Activated CD8-positive, alpha-beta memory T cell treated with anti-CD3 and anti-CD28 coated beads for 48 hours (primary cell): ENCODE results near the gene SPSB3.

Experiments
- DNase-seq, 3 experiments: peaks; one replicate each; pipeline ENCODE4 v3.0.0-alpha.2; 2020; ENCODE audit warnings: low read depth in 2 of 3, low spot score in 2 of 3

Gene SPSB3

DNA sequence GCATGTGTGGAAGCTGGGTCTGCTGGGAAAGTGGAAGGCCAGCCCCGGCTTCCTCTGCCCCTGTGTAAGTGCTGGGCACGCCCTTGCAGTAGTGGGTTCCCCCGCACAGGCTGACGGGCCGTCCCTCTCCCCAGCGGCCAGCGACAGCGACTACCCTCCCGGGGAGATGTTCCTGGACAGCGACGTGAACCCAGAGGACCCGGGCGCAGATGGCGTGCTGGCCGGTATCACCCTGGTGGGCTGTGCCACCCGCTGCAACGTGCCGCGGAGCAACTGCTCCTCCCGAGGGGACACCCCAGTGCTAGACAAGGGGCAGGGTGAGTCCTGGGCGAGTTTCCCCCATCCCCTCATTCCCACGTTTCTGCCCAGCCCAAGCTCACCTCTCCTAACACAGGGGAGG, 16.5 kb downstream of the SPSB3 start:
- DNase-seq: no peak

DNA sequence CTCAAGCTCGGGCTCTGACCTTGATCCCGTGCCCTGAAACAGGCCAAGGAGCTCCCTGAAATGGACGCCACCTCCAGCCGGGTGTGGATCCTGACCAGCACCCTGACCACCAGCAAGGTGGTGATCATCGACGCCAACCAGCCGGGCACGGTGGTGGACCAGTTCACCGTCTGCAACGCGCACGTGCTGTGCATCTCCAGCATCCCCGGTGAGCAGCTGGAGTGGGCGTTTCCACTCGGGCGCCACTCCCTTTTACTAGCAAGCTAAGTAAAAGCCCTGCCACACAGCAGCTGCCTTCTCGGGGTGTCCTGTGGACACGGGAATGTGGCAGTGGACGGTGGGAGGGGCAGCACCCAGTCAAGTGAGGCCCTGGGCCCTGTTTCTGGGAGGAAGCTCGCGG, 17.4 kb downstream of the SPSB3 start:
- no peak for DNase-seq

DNA sequence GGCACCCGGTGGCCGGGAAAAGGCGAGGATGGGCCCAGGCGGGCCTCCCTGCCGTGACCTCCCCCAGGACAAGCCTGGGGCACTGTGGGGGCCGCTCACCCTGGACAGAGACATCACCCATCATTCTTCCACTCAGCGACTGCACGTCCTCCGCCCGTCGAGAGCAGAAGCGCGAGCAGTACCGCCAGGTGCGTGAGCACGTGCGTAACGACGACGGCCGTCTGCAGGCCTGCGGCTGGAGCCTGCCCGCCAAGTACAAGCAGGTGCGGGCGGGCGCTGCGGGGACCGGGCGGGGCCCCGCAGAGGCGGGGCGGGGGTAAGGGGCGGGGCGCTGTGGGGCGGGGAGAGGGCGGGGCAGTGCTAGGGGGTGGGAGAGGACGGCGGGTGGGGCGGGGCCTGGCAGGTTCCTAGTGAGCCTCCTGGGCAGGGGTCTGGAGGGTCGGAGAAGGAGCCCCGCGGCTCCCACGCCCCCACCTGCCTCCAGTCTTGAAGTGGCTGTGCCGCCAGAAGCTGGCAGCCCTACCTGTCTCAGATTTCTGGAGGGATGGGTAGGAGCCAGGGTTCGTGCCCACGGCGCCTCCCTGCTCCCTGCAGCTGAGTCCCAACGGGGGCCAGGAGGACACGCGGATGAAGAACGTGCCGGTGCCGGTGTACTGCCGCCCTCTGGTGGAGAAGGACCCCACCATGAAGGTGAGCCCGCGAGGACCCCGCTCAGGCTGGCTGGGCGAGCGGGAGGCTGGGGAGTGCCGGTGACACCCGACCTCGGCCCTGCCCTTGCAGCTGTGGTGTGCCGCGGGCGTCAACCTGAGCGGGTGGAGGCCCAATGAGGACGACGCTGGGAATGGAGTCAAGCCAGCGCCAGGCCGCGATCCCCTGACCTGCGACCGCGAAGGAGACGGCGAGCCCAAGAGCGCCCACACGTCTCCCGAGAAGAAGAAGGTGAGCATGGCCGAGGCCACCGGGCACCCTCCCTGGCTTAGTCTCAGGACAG, 18.6 kb downstream of the SPSB3 start:
- no peak for DNase-seq

DNA sequence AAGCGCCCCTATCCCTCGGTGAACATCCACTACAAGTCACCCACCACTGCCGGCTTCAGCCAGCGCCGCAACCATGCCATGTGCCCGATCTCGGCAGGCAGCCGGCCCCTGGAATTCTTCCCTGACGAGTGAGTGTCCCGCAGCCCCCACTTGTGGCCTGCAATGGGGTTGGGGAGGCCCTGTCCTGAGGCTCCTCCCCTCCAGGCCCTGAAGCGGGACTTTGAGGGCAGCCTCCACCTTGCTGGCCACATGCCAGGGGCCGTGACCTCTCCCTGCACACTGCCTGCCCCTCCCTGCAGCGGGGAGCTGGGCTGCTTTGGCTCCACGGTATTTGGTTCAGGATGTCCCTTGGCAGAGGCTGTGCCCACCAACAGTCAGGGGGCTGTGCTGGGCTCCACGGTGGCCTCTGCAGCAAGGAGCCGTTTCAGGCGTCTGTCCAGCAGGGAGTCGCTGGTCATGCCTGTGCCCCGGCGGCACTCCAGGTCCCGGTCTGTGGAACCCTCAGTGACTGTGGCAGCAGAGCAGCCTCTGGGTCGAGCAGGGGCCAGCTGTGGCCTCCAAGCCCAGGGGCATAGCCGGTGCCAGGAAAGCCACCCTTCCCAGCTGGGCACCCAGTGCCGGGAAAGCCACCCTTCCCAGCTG, 19.4 kb downstream of the SPSB3 start:
- no peak for DNase-seq

DNA sequence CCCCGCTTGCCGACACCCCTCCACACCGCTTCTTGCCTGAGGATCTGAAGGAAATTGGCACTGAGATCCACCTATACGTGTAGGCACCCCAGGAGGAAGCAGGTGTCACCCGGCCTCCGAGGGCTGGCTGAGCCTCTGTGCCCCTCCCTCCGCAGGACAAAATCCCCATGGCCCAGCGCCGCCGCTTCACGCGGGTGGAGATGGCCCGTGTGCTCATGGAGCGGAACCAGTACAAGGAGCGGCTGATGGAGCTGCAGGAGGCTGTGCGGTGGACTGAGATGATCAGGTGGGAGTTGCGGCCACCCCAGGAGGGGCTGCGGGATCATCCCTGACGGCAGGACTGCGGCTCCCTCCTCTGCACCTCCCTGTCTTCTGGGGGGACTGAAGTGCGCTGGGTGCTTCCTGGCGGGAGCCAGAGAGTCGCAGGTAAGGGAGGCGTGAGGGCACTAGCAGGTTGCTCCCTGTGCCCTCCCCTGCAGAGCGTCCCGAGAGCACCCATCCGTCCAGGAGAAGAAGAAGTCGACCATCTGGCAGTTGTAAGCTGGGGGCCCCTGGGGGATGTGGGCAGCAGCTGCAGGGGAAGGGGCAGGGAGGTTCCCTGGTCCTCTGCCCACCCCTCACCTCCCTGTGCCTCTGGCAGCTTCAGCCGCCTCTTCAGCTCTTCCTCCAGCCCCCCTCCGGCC, 20.0 kb downstream of the SPSB3 start:
- DNase-seq: no peak

DNA sequence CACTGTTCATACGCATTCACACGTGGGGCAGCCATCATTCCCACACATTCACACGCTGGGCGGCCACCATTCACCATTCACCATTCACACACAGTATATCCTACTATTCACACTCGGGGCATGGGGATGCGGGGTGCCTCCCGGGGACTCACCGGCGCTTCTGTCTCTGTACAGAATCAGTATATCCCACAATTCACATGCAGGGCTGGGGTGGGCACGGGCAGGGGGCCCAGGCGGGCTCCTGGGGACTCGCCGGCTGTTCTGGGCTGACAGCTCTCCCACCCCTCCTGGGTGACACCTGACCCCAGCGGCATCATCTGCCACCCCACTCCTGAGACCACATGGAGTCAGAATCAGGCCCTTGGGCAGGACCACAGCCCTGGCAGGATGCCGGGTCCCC, 20.6 kb downstream of the SPSB3 start:
- no peak for DNase-seq

DNA sequence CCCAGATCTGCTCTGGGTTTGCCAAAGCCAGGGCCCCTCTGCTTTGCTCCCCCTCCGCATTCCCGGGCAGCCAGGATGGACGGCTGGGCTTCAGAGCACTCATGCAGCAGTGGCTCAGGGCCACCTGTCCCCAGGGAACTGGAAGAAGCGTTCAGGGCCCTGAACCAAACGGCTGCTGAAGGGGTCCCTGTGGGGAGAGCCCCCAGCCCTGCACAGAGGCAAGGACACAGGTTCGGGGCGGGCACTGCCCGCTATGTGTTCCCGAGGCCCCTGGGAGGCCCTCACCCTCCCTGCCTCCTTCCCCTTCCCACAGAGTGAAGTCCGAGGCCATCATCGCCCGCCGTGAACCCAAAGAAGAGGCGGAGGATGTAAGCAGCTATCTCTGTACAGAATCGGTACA, 21.5 kb downstream of the SPSB3 start:
- DNase-seq: no peak

DNA sequence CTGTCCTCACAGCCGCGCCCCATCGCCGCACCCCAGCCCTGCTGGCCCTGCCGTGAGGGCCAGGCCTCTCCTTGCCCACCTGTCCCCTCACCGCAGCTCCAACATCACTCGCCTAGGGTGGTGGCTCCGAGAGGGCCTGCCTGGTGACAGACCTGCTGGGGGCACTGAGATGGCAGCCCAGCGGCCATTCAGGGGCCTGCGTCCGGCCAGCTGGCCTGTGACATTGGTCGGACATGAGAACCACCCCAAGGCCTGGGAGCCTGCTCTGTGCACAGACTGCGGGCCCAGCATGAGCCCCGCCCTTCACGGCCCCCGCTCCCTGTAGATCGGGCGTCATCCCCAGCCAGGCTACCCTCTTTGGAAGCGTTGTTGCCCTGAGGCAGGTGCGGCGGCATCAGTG, 22.9 kb downstream of the SPSB3 start:
- no peak for DNase-seq

DNA sequence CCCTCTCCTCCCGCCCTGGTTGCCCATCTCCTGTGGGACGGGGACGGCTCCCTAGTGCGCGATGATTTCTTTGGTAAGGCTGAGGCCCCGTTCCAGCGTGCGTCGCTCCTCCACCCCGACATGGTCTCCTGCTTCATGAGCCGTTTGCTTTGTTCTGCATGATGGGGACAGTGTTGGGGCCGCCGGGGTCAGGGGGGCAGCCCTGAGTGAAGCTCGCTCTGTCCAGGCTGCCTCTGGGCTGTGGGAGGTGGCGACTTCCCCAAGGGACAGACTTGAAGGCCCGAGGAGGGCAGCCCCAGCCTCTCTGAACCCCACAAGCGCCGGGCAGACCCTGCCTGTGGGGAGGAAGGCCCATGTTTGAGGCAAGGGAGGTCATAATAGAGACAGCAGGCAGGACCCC, 23.4 kb downstream of the SPSB3 start:
- DNase-seq: no peak

DNA sequence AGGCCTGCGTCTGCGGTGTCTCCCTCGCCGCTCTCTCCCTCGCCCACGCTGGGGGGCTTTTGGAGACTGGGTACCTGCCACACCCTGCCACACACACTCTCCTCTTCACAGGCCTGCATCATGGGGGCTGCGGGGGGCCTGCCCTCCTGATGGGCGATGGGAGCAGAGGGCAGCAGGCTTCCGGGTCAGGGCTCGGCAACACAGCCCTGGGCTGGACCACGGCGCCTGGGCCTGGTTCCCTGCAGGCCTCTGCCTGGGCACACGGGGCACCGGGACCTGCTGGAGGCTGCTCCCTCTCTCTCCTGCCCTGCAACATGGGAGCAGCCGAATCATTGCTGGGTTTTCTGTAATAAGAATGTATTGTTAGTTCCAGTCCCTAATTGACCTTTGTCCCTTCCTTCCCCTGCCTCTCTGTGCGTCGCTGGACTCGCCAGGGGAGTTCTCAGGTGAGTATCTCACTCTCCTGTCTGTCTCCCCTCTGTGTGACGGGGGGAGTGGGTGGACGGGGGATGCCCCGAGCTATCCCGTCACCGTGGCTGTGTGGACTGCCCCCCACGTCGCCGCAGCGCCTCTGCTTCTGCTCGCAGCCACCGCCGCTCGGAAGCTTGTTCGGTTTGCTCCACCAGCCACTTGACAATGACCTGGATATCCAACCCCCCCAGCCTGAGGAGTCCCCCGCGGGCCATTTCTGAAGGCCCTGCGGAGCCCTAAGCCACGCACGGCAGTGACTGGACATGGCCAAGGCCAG, 24.5 kb downstream of the SPSB3 start:
- DNase-seq: no peak

DNA sequence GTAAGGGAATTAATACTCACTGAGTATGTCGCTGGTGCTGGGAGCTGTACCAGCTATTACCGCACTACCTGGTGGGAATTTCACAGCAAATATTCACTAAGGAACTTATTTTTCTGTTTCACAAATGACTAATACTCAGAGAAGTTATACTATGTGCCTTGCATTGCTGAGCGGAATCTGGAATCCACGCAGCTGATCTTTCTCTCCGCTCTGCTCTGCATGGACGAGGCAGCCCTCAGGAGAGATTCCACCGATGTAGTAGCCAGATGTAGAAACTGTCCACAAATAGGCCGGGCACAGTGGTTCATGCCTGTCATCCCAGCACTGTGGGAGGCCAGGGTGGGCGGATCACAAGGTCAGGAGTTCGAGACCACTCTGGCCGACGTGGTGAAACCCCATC, 28.2 kb downstream of the SPSB3 start:
- no peak for DNase-seq

DNA sequence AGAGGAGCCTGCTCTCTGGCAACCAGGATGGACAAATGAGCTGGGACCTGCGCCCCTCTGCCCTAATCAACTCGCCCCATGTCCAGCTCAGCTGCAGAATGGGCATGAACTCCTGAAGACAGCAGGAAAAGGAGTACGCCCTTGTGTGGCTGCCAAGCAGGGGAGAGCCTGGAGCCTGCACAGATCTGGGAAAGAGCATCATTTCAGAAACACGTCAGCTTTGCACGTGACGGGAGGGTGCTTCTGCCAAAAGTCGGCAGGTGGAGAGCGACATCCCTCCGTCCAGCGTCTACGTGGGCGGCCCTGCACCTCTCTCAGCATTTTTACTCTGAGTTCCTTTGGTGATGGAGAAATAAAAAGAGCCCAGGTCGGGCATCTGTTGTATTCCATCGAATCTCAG, 29.5 kb downstream of the SPSB3 start:
- no peak for DNase-seq

DNA sequence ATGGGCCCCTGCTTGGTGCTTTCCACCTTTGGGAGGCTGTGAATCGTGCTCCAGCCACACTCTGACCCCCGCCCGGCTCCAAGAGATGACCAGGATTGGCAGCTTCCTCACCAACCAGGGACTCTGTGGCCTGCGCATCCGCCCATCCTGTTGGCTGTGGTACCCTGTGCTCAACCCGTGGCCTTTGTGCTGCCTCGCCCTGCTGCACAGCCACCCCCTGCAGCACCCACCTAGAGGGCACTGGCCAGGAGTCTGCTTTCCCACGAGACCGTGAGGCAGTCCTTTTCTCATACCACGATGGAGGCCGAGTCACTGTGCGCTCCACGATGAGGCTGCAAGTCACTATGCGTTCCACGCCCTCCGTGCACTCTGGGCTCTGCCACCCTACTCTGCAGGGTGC, 30.4 kb downstream of the SPSB3 start:
- no peak for DNase-seq

DNA sequence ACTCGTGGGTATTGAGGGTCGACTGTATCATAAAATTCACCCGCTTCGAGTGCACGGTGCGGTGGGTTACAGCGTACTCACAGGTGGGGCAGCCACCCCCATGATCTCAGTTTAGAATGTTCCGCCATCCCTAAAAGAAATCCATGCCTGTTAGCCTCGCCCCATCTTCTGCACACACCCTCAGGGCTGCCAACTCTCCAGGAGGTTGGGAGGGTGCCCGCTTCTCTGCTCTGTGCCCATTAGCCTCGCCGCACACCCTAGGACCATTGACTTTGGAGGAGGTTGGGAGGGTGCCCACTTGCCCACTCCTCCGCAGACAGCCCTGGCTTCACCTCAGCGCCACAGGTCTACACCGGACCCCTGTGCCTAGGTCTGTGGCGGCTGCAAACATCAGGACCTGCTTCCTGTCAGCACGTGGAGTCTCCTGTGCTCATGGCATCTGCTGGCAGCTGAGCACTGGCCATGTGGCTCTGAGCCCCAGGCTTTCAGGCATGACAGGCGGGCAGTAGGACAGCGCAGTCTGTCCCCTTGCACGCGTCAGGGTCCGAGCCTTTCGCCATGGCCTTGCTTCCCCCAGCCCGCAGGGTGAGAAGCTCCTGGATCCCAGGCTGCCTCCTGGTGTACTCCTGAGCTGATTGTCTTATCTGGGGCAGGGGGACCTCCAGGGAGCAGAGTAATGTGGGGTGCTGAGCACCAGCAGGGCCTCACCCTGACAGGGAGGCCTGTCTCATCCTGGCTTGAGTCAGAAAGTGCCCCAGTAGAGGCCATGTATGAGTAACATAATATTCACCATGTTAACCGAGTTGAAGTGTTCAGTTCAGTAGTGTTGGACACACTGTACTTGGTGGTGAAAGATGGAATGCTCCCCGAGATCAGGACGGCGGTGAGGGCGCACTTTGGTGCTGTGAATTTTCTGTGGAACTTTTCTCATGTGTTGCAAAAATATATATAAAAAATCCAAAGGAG, 32.9 kb downstream of the SPSB3 start:
- no peak for DNase-seq

DNA sequence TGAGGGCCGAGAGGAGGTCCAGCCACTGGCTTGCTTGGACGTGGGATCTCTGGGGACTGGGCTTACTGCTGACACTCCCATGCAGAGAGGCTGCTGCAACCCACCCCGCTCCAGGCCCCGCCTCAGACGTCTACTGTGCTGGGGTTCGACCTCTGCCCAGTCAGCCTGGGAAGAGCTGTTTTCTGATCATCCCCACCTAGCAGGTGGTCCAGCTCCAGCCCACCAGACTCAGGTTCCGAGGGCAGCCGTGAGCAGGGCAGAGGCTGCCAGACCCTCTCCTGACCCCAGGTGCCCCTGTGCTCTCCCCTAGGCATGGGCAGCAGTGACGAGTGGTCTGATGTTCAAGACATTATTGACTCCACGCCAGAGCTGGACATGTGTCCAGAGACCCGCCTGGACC, 34.4 kb downstream of the SPSB3 start:
- DNase-seq: no peak

DNA sequence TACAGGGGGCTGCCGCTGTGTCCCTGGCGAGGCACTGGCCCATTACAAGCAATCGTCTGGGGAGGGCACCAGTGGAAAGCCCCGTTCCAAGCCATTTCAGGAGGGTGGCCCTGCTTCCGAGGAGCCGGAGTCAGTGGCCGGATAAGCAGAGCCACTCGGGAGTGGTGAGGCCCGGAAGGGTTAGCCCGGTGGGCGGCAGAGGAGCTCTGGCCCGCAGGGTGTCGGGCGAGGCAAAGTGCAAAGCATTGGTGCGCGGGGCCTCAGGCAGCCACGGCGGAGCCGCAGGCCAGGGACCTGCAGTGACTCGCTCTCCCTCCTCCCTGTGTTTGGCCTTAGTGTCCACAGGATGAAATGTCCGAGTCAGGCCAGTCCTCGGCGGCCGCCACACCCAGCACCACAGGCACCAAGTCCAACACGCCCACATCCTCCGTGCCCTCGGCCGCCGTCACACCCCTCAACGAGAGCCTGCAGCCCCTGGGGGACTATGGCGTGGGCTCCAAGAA, 35.6 kb downstream of the SPSB3 start:
- no peak for DNase-seq

DNA sequence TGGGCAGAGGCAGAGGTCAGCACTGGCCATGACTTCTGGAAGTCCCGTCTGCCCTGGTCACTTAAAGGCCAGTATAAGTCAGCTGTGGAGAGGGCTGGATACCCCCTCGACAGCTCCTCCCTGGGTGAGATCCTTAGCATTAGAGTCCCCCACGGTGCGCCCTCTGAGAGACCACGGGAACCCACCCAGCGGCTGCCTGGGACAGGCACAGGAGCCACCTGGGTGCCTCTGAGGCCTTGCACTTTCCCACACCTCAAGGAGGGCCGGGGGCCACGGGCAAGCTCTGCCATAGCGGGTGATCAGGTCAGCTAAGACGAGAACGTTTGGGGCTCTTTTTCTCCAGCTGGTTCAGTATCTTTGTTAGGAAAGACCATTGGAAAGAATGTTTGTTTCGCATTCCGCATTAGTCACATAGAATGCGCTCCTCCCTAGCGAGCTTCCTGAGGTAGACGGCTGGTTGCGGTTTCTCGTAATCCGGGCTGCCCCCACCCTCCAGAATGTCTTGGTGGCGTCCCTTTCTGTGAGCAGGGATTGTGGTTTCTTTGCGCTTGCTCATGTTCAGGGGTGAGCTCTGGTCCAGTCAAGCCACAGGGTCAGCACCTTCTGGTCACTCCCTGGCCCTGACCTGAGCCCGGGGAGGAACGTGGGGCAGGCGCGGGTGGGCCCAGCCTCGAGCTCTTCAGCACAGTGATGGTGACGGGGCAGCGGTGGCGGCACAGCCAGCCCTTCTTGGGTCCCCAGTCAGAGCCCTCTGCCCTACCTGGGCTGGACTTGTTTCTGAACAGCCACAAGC, 36.3 kb downstream of the SPSB3 start:
- no peak for DNase-seq

DNA sequence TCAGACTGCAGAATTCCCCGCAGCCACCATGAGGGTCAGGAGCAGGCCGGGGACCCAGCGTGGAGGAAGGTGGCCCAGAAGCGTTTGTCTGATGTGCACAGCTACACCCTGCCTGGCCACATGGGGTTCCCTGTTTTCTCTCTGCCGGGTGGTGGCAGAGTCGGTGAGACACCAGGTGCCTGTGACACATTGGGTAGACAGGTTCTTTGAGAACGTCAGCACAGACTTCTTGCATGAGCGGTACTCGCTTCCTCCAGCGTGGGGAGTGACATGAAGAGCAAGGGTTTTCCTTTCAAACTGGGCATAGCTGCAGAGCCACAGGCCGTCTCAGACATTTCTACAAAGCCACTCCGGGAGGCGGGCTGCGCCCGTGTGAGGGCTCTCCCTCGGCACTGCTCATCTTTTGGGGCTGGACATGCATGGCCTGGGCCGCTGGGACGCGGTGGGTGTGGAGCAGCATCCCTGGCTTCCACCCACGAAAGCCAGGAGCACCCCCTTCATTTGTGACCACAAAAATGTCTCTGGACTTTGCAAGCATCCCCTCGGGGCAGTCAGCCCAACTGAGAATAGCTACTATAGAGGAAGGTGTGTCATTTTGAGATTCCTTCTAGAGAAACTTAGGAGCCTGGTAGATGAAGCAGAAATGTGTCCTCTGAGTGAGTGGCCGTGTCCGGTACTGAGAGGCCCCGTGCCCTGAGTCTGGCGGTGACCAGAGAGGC, 37.0 kb downstream of the SPSB3 start:
- no peak for DNase-seq
